Measurements from ENCODE around the gene EAF2.

The EAF2 gene

DNA sequence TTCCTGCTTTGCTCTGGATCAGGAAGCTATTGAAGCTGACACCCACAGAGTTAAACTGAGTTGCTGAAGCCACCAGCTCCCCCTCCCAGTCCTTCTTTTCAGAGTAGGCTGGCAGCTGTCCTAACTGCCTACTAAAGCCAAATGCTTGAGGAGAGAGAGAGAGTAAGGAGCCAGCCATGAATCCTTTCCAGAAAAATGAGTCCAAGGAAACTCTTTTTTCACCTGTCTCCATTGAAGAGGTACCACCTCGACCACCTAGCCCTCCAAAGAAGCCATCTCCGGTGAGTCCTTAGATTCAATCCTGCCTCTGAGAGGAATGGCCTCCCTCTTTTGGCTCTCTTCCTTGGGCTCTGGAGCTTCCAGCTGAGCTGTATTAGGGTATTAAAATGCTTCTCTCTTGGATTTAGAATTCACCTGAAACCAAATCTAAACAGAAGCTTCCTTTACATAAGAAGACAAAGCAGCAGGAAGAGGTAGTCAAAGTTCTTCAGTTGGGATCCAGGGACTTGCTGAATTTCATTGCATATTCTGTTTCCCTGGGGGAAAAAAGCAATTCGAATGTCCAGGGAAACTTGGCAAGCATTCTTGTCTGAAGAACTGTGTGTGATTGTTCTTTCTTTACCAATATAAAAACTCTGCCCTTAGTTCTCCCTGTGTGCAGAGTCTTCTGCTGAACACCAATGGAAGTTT, 59.4 kb downstream of the EAF2 start, which contains the start of gene SLC15A2:
SLC15A2 (plus strand) TSS at position 101 of the 690 bp plus-strand sequence; CDS start at position 177, 76 bp downstream.
- Histone ChIP-seq H3K36me3 (ENCODE audit: control insufficient read depth, low read length) (peaks cover 53% of the 10 kb centered on the region), H3K9me2 (replicated peaks; ENCODE audit: control insufficient read depth, low read length) (no peaks in the 10 kb centered on the region), H3K4me1 (ENCODE audit: control insufficient read depth, low read length) (no peaks in the 10 kb centered on the region), H3K9me3 (ENCODE audit: control insufficient read depth, insufficient read depth, low read length) (no peaks in the 10 kb centered on the region), H3F3A (ENCODE audit: control insufficient read depth, insufficient read depth) (0 out of 2 replicates have a peak, but pooled peaks cover 10% of the 10 kb centered on the region), H3K27ac (ENCODE audit: low read depth, low read length) (no peak within 1 kb of the TSS), H3K27me3 (ENCODE audit: control insufficient read depth, low read length) (no peaks in the 10 kb centered on the region), H4K20me1 (ENCODE audit: control insufficient read depth, insufficient read depth, low read depth, low read length) (no peaks in the 10 kb centered on the region), H3K4me2 (ENCODE audit: low read length) (no peak within 1 kb of the TSS), H3K4me3 (ENCODE audit: low read length) (no peak within 1 kb of the TSS), H3K79me2 (ENCODE audit: control insufficient read depth, low read length) (no peaks in the 10 kb centered on the region)
- TF ChIP-seq, protein P1, sequence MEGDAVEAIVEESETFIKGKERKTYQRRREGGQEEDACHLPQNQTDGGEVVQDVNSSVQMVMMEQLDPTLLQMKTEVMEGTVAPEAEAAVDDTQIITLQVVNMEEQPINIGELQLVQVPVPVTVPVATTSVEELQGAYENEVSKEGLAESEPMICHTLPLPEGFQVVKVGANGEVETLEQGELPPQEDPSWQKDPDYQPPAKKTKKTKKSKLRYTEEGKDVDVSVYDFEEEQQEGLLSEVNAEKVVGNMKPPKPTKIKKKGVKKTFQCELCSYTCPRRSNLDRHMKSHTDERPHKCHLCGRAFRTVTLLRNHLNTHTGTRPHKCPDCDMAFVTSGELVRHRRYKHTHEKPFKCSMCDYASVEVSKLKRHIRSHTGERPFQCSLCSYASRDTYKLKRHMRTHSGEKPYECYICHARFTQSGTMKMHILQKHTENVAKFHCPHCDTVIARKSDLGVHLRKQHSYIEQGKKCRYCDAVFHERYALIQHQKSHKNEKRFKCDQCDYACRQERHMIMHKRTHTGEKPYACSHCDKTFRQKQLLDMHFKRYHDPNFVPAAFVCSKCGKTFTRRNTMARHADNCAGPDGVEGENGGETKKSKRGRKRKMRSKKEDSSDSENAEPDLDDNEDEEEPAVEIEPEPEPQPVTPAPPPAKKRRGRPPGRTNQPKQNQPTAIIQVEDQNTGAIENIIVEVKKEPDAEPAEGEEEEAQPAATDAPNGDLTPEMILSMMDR (IDR thresholded peaks at IDR 0.05; ENCODE audit: low read depth, low read length, poor library complexity, severe bottlenecking), result no peak
- TF ChIP-seq EZH2phosphoT487 (IDR thresholded peaks at IDR 0.05; ENCODE audit: borderline replicate concordance, low read length), result no peak

DNA sequence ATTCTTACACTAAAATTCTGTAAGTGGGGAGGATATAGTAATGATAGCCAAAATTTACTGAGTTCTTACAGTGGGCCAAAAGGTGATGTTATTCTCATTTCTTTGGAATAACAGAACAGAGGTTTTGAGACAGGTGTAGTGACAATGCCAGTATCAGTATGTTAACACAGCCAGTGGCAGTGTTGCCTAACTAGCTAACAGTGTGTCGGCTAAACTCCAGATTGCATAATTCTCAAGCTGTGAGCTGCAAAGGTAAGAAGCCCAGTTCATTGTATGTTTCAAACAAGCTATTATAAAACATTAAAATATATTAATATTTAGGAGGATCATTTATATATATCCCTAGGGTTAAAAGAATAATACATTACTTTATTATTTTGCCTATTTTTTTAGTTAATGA, 60.1 kb downstream of the EAF2 start:
- no peaks in the 10 kb centered on the region for H4K20me1 ChIP-seq (ENCODE audit: control insufficient read depth, insufficient read depth, low read depth, low read length)
- no peaks in the 10 kb centered on the region for H3K27me3 ChIP-seq (ENCODE audit: control insufficient read depth, low read length)
- no peaks in the 10 kb centered on the region for H3K9me3 ChIP-seq (ENCODE audit: control insufficient read depth, insufficient read depth, low read length)
- no peak overlapping the region for H3K4me2 ChIP-seq (ENCODE audit: low read length)
- H3K36me3 ChIP-seq (ENCODE audit: control insufficient read depth, low read length), result peaks cover 59% of the 10 kb centered on the region
- H3K4me3 ChIP-seq (ENCODE audit: low read length), result no peak overlapping the region
- TF ChIP-seq EZH2phosphoT487 (IDR thresholded peaks at IDR 0.05; ENCODE audit: borderline replicate concordance, low read length), result no peak
- TF ChIP-seq, protein P1 (IDR thresholded peaks at IDR 0.05; ENCODE audit: low read depth, low read length, poor library complexity, severe bottlenecking), result no peak
- no peaks in the 10 kb centered on the region for H3K4me1 ChIP-seq (ENCODE audit: control insufficient read depth, low read length)
- no peak overlapping the region for H3K27ac ChIP-seq (ENCODE audit: low read depth, low read length)
- H3K79me2 ChIP-seq (ENCODE audit: control insufficient read depth, low read length), result no peaks in the 10 kb centered on the region
- no peaks in the 10 kb centered on the region for H3K9me2 ChIP-seq (replicated peaks; ENCODE audit: control insufficient read depth, low read length)
- H3F3A ChIP-seq (ENCODE audit: control insufficient read depth, insufficient read depth), result 0 out of 2 replicates have a peak, but pooled peaks cover 8% of the 10 kb centered on the region

DNA sequence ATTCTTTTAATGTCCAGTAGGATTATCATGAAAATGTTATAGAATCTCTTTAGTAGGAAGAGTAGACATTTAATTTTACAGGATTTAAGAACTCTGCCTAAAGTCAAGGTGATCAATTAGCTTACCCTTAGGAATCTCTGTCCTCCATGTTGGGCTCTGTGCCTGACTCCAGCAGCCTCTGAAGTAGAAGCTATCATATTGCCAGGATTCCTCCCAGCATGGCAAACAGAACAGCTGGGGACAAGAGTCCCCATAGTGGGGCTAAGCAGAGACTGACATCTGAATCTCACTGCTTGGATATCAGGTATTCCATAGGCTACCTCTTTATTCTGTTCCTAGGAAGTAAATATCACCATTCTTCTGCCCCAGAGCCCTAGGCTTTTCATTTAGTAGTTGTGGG, 60.7 kb downstream of the EAF2 start:
- Histone ChIP-seq H3K4me3 (ENCODE audit: low read length) (no peak overlapping the region), H3K9me3 (ENCODE audit: control insufficient read depth, insufficient read depth, low read length) (no peaks in the 10 kb centered on the region), H3K36me3 (ENCODE audit: control insufficient read depth, low read length) (peaks cover 64% of the 10 kb centered on the region), H3K9me2 (replicated peaks; ENCODE audit: control insufficient read depth, low read length) (no peaks in the 10 kb centered on the region), H3K79me2 (ENCODE audit: control insufficient read depth, low read length) (no peaks in the 10 kb centered on the region), H3K27ac (ENCODE audit: low read depth, low read length) (no peak overlapping the region), H3K4me2 (ENCODE audit: low read length) (no peak overlapping the region), H3K27me3 (ENCODE audit: control insufficient read depth, low read length) (no peaks in the 10 kb centered on the region), H3F3A (ENCODE audit: control insufficient read depth, insufficient read depth) (0 out of 2 replicates have a peak, but pooled peaks cover 8% of the 10 kb centered on the region), H3K4me1 (ENCODE audit: control insufficient read depth, low read length) (no peaks in the 10 kb centered on the region), H4K20me1 (ENCODE audit: control insufficient read depth, insufficient read depth, low read depth, low read length) (no peaks in the 10 kb centered on the region)
- TF ChIP-seq EZH2phosphoT487 (IDR thresholded peaks at IDR 0.05; ENCODE audit: borderline replicate concordance, low read length), result no peak
- TF ChIP-seq, protein P1 (IDR thresholded peaks at IDR 0.05; ENCODE audit: low read depth, low read length, poor library complexity, severe bottlenecking), result no peak

Data from DOHH2 (cell line).